HepG2 (cell line): Measurements from ENCODE around the gene NRK. TPM values are rescaled to one million over a fixed set of nuclear protein-coding genes. Genes with fewer than 3 reads are reported as not detected.

Source experiments
- ARID2 ChIP-seq: sonication (generic); formaldehyde crosslinking; IDR thresholded peaks from 2 replicates; pipeline ENCODE4 v1.8.1; 2022; ENCODE audit warnings: mild to moderate bottlenecking, missing genetic modification reagents, borderline replicate concordance
- CC2D1A ChIP-seq: sonication (generic); formaldehyde crosslinking; IDR thresholded peaks from 2 replicates; pipeline ENCODE4 v1.8.1; 2023; ENCODE audit warnings: mild to moderate bottlenecking, missing genetic modification reagents
- CHCHD3 ChIP-seq: sonication (generic); formaldehyde crosslinking; IDR thresholded peaks from 2 replicates; pipeline ENCODE4 v1.8.0; 2022; ENCODE audit warnings: mild to moderate bottlenecking, missing genetic modification reagents, moderate library complexity
- GFI1 ChIP-seq: sonication (generic); formaldehyde crosslinking; IDR thresholded peaks from 2 replicates; pipeline ENCODE4 v1.5.0; 2020; ENCODE audit warnings: missing genetic modification reagents, mild to moderate bottlenecking, borderline replicate concordance
- HNF4A ChIP-seq: sonication (generic); formaldehyde crosslinking; IDR thresholded peaks from 2 replicates; pipeline ENCODE4 v1.4.0; 2020; ENCODE audit warnings: missing genetic modification reagents
- HNRNPUL1 ChIP-seq: fragments of 200-400 bp; formaldehyde crosslinking; IDR thresholded peaks from 2 replicates; pipeline ENCODE4 v1.6.1; 2017; ENCODE audit warnings: low read depth, mild to moderate bottlenecking, low read length, moderate library complexity
- HOXA5 ChIP-seq: sonication (generic); formaldehyde crosslinking; IDR thresholded peaks from 2 replicates; pipeline ENCODE4 v1.4.0; 2020; ENCODE audit warnings: missing genetic modification reagents
- KLF9 ChIP-seq: IDR thresholded peaks from 2 replicates; pipeline ENCODE4 v1.6.1; 2016; ENCODE audit warnings: low read depth
- MTF2 ChIP-seq: sonication (generic); formaldehyde crosslinking; IDR thresholded peaks from 2 replicates; pipeline ENCODE4 v1.5.0; 2020; ENCODE audit warnings: missing genetic modification reagents, borderline replicate concordance
- MXI1 ChIP-seq: IDR thresholded peaks from 3 replicates; pipeline ENCODE4 v1.6.1; 2012; ENCODE audit warnings: low read depth, low read length, inconsistent platforms, borderline replicate concordance
- MZF1 ChIP-seq: sonication (generic); formaldehyde crosslinking; IDR thresholded peaks from 2 replicates; pipeline ENCODE4 v1.8.1; 2023; ENCODE audit warnings: mild to moderate bottlenecking, missing genetic modification reagents, borderline replicate concordance
- NAIF1 ChIP-seq: sonication (generic); formaldehyde crosslinking; IDR thresholded peaks from 2 replicates; pipeline ENCODE4 v1.5.0; 2020; ENCODE audit warnings: mild to moderate bottlenecking, missing genetic modification reagents, borderline replicate concordance
- PRPF4 ChIP-seq: fragments of 200-400 bp; formaldehyde crosslinking; IDR thresholded peaks from 2 replicates; pipeline ENCODE4 v1.6.1; 2016; ENCODE audit warnings: low read length, low read depth; ENCODE audit not compliant: poor library complexity, severe bottlenecking
- SOX6 ChIP-seq, 2 experiments: fragments of 450-650 bp in 1 of 2; sonication (generic) in 1 of 2; formaldehyde crosslinking in 1 of 2; IDR thresholded peaks; 2 replicates each; pipeline versions ENCODE4 v1.4.0 to v1.6.1; 2017 to 2020; ENCODE audit warnings: antibody characterized with exemption in 1 of 2, mild to moderate bottlenecking in 1 of 2, missing genetic modification reagents in 1 of 2
- SP5 ChIP-seq: IDR thresholded peaks from 2 replicates; pipeline ENCODE4 v1.6.1; 2016; ENCODE audit warnings: low read depth, borderline replicate concordance
- TAF1 ChIP-seq: sonication (generic); formaldehyde crosslinking; IDR thresholded peaks from 2 replicates; pipeline ENCODE4 v1.4.0; 2020; ENCODE audit warnings: missing genetic modification reagents
- TCF7 ChIP-seq: sonication (generic); IDR thresholded peaks from 2 replicates; pipeline ENCODE4 v1.6.1; 2016; ENCODE audit warnings: antibody characterized with exemption, low read depth
- ZFP37 ChIP-seq: sonication (generic); formaldehyde crosslinking; IDR thresholded peaks from 2 replicates; pipeline ENCODE4 v1.4.0; 2020; ENCODE audit warnings: missing genetic modification reagents, borderline replicate concordance
- ZNF264 ChIP-seq: sonication (generic); formaldehyde crosslinking; IDR thresholded peaks from 2 replicates; pipeline ENCODE4 v1.4.0; 2020; ENCODE audit warnings: missing genetic modification reagents
- ZNF580 ChIP-seq: IDR thresholded peaks from 2 replicates; pipeline ENCODE4 v1.6.1; 2016; ENCODE audit warnings: low read depth, borderline replicate concordance
- ZNF652 ChIP-seq: IDR thresholded peaks from 2 replicates; pipeline ENCODE4 v1.6.1; 2016; ENCODE audit warnings: low read depth, borderline replicate concordance
- polyA plus RNA-seq, 8 experiments: library from polyadenylated mRNA; depleted of rRNA in 3 of 8; stranded (reverse) in 7 of 8; unstranded in 1 of 8; fragments of >200 nt; fragmentation: Illumina TruSeq in 4 of 8; extraction: Trizol in 4 of 8; gene quantifications; 2 replicates each; pipeline versions ENCODE4 v1.2.1 to v1.2.3, GENCODE V29; 2011 to 2016; ENCODE audit warnings: low read depth in 4 of 8, missing spikeins in 1 of 8, mixed read lengths in 1 of 8; ENCODE audit not compliant: insufficient read depth in 1 of 8
- total RNA-seq, 5 experiments: library from RNA; depleted of rRNA; stranded (reverse); fragments of >200 nt; fragmentation: Illumina TruSeq; extraction: Trizol; gene quantifications; 2 replicates each; pipeline ENCODE4 v1.2.3, GENCODE V29; 2016; ENCODE audit warnings: low read depth in 1 of 5
- TF ChIP-seq, protein P1 (sequence below): sonication (generic); formaldehyde crosslinking; IDR thresholded peaks from 2 replicates; pipeline ENCODE4 v1.4.0; 2020; ENCODE audit warnings: missing genetic modification reagents
- TF ChIP-seq, protein P2 (sequence below): IDR thresholded peaks from 2 replicates; pipeline ENCODE4 v1.6.1; 2012; ENCODE audit warnings: low read length, improper control_type of control experiment
- TF ChIP-seq, protein P3 (sequence below): sonication (generic); formaldehyde crosslinking; IDR thresholded peaks from 2 replicates; pipeline ENCODE4 v1.4.0; 2020; ENCODE audit warnings: mild to moderate bottlenecking, missing genetic modification reagents
- TF ChIP-seq, protein P4 (sequence below): sonication (generic); formaldehyde crosslinking; IDR thresholded peaks from 2 replicates; pipeline ENCODE4 v1.4.0; 2020; ENCODE audit warnings: missing genetic modification reagents

Gene NRK
- total and polyA plus RNA-seq, 2 of the 13 experiments (the other 11 are each of a cell fraction or from before 2014, with no cell fraction given): not detected

DNA sequence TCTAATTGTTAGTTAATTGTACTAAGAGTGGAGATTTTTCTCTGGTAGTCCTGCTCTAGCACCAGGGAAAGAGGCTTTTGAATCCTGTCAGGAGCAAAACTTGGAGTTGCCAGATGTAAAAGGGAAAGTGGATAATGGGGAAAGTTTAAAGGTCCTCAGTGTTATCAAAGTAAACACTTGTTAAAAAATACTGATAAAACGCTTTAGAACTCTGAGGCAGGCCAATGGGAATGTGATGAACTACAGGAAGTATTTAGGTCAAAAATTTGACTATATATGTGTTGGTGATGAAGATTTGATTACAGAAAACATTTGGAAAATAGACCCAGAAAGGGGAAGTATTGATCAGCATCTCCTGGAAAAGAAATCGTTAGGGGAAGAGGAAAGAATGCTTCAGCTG lies 183.3 kb downstream of the NRK start (continued):
- TF ChIP-seq, protein P1, sequence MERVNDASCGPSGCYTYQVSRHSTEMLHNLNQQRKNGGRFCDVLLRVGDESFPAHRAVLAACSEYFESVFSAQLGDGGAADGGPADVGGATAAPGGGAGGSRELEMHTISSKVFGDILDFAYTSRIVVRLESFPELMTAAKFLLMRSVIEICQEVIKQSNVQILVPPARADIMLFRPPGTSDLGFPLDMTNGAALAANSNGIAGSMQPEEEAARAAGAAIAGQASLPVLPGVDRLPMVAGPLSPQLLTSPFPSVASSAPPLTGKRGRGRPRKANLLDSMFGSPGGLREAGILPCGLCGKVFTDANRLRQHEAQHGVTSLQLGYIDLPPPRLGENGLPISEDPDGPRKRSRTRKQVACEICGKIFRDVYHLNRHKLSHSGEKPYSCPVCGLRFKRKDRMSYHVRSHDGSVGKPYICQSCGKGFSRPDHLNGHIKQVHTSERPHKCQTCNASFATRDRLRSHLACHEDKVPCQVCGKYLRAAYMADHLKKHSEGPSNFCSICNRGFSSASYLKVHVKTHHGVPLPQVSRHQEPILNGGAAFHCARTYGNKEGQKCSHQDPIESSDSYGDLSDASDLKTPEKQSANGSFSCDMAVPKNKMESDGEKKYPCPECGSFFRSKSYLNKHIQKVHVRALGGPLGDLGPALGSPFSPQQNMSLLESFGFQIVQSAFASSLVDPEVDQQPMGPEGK (CRISPR knock-in tag): no peak
- TF ChIP-seq CHCHD3 (CRISPR knock-in tag) (no peak), PRPF4 (no peak), ZNF652 (CRISPR knock-in tag) (peak; percentile 24; the same call in 1 of the 2 replicates), HNF4A (CRISPR knock-in tag) (peak; percentile 46), HNRNPUL1 (no peak), ZFP37 (CRISPR knock-in tag) (no peak), KLF9 (CRISPR knock-in tag) (no peak), HOXA5 (CRISPR knock-in tag) (no peak), TCF7 (peak; percentile 41; the same call in 1 of the 2 replicates), TAF1 (no peak), MXI1 (no peak), ARID2 (CRISPR knock-in tag) (no peak), NAIF1 (CRISPR knock-in tag) (no peak), MZF1 (CRISPR knock-in tag) (no peak), MTF2 (CRISPR knock-in tag) (no peak), ZNF264 (CRISPR knock-in tag) (no peak), SOX6 (IDR thresholded peaks at IDR 0.05) (no peak), SOX6 (CRISPR knock-in tag; IDR thresholded peaks at IDR 0.05) (peak; percentile 59), CC2D1A (CRISPR knock-in tag) (no peak), ZNF580 (no peak), SP5 (CRISPR knock-in tag) (no peak), GFI1 (no peak)
- TF ChIP-seq, protein P2, sequence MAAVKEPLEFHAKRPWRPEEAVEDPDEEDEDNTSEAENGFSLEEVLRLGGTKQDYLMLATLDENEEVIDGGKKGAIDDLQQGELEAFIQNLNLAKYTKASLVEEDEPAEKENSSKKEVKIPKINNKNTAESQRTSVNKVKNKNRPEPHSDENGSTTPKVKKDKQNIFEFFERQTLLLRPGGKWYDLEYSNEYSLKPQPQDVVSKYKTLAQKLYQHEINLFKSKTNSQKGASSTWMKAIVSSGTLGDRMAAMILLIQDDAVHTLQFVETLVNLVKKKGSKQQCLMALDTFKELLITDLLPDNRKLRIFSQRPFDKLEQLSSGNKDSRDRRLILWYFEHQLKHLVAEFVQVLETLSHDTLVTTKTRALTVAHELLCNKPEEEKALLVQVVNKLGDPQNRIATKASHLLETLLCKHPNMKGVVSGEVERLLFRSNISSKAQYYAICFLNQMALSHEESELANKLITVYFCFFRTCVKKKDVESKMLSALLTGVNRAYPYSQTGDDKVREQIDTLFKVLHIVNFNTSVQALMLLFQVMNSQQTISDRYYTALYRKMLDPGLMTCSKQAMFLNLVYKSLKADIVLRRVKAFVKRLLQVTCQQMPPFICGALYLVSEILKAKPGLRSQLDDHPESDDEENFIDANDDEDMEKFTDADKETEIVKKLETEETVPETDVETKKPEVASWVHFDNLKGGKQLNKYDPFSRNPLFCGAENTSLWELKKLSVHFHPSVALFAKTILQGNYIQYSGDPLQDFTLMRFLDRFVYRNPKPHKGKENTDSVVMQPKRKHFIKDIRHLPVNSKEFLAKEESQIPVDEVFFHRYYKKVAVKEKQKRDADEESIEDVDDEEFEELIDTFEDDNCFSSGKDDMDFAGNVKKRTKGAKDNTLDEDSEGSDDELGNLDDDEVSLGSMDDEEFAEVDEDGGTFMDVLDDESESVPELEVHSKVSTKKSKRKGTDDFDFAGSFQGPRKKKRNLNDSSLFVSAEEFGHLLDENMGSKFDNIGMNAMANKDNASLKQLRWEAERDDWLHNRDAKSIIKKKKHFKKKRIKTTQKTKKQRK: no peak
- TF ChIP-seq, protein P3, sequence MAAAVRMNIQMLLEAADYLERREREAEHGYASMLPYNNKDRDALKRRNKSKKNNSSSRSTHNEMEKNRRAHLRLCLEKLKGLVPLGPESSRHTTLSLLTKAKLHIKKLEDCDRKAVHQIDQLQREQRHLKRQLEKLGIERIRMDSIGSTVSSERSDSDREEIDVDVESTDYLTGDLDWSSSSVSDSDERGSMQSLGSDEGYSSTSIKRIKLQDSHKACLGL: no peak
- TF ChIP-seq, protein P4, sequence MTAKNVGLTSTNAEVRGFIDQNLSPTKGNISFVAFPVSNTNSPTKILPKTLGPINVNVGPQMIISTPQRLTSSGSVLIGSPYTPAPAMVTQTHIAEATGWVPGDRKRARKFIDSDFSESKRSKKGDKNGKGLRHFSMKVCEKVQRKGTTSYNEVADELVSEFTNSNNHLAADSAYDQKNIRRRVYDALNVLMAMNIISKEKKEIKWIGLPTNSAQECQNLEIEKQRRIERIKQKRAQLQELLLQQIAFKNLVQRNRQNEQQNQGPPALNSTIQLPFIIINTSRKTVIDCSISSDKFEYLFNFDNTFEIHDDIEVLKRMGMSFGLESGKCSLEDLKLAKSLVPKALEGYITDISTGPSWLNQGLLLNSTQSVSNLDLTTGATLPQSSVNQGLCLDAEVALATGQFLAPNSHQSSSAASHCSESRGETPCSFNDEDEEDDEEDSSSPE (CRISPR knock-in tag): no peak
